ENCODE data around the gene PGM3. TPM values are rescaled to one million over a fixed set of nuclear protein-coding genes. Genes with fewer than 3 reads are reported as not detected.
"Not testable (repeated sequence)": the region's sequence is repeated elsewhere in the genome, so short reads cannot be mapped to it uniquely, and the experiment has no call there.

The PGM3 gene, protein sequence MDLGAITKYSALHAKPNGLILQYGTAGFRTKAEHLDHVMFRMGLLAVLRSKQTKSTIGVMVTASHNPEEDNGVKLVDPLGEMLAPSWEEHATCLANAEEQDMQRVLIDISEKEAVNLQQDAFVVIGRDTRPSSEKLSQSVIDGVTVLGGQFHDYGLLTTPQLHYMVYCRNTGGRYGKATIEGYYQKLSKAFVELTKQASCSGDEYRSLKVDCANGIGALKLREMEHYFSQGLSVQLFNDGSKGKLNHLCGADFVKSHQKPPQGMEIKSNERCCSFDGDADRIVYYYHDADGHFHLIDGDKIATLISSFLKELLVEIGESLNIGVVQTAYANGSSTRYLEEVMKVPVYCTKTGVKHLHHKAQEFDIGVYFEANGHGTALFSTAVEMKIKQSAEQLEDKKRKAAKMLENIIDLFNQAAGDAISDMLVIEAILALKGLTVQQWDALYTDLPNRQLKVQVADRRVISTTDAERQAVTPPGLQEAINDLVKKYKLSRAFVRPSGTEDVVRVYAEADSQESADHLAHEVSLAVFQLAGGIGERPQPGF
- total RNA-seq (2014; rRNA removed; shearing (Covaris generic)) = 77.2 and 90.9 TPM in 2 replicates

DNA sequence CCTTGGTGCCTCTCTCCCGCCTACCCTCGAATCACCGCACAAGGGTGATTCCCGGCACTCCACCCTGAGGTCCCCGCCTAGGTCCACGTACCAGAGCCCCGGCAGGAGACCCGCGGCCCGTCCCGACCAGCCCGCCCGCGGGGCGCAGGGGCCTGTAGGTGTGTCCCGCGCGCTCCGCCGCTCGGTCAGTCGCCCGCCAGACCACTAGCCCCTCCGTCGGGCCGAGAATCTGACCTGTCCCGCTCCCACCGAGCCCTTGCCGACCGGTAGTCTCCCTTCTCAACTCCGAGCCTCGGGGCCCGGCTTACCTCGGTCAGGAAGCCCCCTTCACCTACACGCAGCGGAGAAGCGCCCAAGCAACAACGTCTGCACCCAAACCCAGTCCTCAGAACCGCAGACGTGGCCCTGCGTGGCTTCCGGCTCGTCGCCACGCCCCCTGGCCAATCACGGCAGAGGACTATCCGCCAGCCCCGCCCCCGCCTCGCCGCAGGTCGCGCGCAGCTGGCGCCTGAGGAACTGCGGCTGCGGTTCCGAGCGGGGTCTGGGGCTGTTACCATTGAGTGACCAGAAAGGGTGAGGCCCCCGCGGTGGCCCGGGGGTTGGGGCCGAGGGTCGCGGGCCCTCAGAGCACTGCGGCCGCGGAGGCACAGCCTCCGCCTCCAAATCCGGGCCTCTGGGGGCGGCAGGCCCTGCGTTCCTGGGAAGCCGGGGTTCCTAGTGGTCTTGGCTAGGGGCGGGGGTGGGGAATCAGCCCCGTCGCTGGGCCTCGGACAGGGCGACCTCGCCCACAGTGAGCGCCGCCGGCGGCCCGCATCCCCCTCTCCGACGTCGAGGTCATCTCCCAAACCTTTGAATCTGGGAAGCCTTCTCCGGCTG, at the start of gene PGM3, which contains the start of gene RWDD2A:
TSS of gene PGM3 (minus strand) at position 395 of the 876 bp plus-strand sequence. CDS start 2,253 bp downstream, outside the sequence.
TSS of gene RWDD2A (plus strand) at position 487 of the 876 bp plus-strand sequence. CDS start 1,095 bp downstream, outside the sequence.
- peak; percentile 89 for DNase-seq (ENCODE audit: low read depth)

DNA sequence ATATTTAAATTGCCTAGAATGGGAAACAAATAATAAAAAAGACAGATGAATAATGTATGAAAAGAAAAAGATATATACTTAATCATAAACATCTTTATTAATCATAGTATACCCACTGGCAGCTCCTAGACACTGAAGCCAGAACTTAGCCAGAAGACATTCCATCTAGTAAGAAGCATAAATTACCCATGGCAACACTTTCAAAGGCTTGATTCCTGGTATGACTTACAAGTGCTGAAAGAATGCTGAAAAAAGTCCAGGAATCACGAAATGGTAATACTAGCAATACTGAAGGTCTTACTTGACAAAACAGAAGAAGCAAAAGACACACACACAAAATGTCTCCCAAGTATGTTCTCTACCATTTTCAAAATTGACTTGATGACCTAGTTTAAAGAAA, 38.1 kb upstream of the PGM3 start:
- DNase-seq (ENCODE audit: low read depth) = peak; percentile 9

DNA sequence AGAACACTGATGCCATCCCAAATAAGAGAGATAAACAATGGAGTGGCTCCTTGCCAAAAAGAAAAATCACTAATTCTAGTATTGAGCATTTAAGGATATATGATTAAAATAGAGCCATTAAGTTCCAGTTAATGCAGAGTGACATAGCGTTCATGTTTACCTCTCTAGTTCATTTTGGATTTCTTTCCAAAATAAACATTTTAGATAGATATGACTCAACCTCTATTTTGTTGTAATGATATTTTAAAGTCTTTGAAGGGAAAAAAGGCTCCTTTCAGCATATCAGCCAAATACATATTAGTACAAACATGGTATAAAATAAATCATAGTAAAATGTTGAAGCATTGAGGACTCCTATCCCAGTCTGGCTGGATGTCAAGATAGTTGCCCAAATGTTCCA, 33.5 kb upstream of the PGM3 start:
- no peak for DNase-seq (ENCODE audit: low read depth)

DNA sequence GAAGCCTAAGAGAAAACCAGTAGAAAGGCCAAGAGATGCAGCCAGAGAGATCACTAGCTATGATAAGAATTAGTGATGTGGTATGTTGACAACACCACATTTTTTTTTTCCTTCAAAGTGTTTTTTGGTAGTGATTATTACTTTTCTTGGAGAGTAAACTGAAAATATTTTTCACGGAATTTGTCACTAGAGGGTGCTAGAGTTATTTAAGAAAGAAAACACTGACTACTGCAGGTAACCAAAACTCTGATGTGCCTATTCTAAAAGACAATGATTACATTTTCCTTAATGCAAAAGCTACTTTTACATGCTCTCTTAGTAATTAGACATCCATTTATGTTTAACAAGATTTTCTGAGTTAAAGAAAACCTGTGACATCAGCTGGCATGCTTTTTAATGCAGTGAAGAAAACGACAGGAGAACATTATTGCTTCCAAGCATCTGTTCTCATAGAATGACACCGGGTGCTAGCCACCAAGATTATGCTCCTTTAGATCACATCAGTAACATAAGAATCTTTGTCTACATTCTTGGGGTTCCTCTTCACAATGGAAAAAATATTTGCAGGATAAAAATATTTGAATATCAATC, 28.9 kb upstream of the PGM3 start:
- peak; percentile 56 for DNase-seq (ENCODE audit: low read depth)

DNA sequence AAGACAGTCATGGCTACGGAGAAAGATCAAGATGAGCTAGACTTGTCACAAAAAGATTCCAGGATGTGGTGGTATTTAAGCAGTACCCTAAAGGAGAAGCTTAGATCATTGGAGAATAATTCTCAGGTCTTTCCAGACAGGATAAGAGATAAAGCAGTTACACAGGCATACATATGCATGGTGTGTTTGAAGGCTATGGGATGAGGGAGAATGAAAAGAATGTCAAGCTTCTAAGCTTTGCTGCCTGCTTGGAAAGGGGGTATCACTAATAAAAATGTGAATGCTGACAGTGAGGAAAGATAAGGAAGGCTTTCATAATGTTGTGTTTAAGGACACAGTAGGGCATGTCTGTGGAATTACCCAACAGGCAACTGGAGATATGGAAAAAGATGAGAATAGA, 28.2 kb upstream of the PGM3 start:
- no peak for DNase-seq (ENCODE audit: low read depth)

DNA sequence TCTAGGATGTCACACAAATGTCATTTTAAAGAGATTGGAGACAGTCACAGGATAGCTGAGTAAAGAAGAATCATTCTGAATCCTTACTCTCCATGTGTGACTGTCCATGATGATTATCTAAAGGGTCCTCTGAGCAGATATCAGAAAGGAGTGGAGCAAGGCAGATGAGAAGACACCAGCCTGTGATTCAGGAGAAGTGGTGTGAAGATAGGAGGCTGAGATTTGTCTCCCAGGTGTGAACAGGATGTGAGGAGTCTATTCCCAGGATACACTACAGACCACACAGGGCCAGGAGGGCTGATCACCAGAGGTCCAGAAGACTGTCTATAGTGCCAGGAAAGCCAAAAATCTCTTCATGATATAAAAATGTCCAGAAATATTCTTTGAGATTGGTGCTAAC, 27.1 kb upstream of the PGM3 start:
- no peak for DNase-seq (ENCODE audit: low read depth)

DNA sequence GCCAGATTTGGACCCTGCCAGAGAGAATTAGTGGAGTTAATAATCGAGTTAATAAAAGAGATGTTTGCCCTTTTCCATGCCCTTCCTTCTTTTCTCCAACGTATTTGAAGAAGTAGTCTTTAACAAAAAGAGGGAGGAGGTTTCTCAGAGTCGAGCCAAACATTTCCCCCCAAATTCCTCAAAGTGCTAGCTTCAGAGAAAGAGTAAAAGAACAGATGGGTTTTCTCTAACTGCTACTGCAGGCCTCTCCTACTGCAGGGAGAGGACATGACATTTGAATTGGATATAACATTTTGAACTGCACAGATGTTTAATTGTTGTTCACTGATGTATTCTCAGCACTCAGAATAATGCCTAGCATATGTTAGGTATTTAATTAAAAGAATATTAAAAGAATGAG, 25.6 kb upstream of the PGM3 start:
- no peak for DNase-seq (ENCODE audit: low read depth)

DNA sequence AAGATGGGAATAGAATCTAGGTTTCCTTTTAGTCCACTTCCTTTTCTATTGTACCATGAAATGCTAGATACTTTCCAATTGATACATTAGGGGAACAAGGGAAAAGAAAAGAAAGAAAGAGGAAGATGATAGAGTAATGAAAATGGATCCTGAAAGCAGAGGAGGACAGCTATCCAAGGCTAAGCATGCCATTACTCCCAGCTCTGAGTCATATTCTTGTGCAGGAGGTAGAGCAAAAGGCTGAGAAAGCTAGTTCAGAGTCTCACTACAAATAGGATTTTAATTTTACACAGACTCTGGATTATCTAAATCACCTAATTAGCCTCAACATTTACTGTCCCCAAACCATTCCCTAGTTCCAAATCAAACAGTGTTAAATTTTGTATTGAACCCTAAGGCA, 23.7 kb upstream of the PGM3 start:
- DNase-seq (ENCODE audit: low read depth) = no peak

DNA sequence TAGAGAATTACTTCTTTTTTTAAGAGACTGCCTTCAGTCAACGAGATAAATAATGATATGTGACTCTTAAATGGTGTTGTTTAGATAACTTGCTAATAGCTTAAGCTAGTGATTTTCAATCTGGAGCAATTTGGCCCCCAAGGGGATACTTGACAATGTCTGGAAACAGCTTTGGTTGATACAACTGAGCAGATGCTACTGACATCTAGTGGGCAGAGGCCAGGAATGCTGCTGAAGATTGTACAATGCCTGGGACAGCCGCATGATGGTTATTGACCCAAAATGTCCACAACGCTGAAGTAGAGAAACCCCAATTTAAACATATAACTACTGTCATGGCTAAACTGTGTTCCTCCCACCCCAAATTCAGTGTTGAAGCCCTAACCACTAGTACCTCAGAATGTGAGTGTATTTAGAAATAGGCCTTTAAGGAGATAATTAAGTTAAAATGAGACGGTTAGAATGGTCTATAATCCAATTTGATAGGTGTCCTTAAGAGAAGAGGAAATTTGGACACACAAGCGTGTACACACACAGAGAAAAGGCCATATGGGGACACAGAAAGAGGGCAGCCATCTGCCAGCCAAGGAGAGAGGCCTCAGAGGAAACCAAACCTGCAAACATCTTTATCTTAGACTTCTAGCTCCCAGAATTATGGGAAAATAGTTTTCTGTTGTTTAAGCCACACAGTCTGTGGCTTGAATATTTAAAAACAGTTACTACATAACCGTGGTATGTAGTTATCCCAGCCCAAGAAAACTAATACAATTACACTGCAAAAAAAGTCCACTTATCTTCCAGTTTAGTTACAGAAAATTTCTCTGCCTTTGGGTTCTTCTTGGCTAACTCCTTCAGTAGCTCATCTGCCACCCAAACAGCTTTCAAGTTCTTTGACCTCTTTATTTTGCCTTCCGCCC, 22.3 kb upstream of the PGM3 start:
- peak; percentile 81 for DNase-seq (ENCODE audit: low read depth)

DNA sequence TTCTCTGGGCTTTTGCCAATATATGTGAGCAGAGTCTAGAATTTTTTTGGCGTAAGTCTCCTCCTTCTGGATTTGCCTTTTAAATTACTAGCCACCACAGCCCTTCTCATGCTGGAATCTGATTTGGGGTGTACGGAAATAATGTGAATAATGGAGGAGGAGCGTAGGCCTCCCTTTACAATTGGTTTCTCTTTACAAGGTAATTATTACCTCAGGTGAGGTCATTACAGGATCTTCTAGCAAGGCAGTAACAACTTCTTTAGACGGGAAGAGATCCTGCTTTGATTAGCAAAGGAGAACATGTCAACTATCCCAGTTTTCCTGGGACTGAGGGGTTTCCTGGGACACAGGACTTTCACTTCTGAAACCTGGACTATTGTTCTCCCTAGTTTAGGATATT, 9.0 kb upstream of the PGM3 start:
- DNase-seq (ENCODE audit: low read depth) = no peak

DNA sequence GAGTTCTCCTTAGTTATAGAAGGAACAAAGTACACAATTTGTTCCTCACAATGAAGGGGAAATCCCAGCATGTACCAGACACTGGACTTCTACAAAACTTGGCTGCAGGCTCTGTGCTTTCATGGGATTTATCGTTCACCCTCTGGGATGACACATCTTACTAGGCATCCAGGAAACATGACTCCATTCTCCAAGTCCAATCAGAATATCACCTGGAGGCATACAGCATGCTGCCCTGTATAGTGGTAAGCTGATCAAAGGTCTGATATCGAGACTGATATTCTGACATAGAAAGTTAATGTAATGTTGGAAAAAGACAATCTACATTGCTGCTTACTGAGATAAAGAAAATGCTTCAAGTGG, 6.8 kb upstream of the PGM3 start:
- peak; percentile 93 for DNase-seq (ENCODE audit: low read depth)

DNA sequence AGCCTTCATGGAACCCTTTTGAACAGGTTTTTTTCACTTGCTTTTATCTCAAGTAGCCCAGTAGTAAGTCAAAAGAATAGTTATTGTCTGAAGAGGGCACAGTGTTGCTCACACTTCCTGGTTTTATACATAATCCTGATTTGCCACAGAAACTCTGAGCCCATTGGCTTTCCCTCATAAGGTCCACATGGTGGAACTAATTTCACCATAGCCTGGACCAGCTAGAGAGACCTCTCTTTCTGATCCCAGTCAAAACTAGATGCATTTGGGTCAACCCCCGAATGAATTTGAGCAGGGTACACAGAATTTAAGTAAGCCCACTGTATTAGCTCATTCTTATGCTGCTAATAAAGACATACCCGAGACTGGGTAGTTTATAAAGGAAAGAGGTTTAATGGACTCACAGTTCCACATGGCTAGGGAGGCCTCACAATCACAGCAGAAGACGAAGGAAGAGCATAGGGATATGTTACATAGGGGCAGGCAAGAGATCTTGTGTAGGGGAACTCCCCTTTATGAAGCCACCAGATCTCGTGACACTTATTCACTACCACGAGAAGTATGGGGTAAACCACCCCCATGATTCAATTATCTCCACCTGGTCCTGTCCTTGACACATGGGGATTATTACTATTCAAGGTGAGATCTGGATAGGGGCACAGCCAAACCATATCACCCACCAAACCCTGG, 6.3 kb upstream of the PGM3 start:
- no peak for DNase-seq (ENCODE audit: low read depth)

DNA sequence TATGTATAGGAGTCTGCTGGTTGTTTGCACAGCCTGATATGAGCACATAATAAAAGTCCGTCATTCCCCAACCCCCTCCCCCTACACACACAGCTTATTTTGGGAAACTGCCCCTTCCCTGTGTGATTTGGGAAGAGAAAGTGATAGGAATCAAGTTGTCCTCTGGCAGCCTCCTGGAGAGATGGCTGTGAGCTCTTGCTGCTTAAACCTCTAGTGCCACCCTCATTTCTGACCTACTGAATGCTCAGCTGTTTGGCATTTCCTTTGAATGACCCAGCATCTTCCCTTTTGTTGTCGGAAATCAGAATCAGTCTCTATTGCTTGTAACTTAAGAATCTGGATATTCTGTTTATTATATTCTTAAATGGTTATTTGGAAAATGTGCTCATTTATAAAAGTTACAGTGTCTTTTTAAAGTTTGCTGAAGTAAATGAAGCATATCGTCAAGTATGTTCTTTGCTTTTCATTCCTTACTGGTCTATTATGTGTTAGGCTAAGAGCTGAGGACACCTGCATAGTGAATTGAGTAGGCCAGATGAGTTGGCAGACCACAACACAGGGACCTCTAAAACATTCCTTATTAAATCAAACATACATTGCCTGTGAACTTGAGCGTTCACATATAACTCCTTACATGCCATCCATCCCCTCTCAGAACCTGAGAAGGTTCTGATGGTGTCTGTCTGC, 5.6 kb upstream of the PGM3 start:
- DNase-seq (ENCODE audit: low read depth) = peak; percentile 77

DNA sequence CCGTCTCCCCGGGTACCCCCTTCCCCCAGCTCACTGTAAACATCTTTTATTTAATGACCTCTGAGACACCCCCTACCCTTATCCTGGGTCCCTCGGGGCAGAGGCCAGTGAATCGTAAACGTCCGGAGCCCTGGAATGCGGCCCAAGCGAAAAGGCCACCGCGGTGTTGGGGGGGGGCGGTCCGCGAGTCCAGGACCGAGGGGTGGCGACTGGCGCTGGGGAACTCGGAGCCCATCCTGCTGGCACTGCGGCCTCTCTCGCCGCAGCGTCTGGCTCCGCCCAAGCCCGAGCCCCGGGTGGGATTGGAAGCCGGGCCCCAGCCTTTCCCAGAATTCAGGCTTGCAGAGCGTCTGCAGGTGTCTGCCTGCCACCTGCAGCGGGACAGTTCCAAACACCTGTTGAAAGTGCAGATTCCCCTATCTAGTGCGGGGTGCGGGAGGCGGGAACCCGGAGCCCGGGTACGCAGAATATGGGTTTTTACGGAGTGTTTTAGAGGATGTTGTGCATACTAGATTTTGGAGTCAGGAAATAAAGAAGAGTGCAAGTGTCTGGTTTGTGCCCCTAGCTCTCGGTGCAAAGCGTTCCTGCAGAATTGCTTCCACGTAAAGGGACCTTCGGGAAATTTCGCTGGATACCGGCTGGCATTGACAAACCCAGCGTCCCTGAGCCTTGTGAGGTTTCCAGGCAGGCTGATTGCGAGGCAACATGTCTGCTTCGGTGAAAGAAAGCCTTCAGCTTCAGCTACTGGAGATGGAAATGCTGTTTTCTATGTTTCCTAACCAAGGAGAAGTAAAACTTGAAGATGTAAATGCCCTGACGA, 892 bp upstream of the PGM3 start:
- peak; percentile 51 for DNase-seq (ENCODE audit: low read depth)

DNA sequence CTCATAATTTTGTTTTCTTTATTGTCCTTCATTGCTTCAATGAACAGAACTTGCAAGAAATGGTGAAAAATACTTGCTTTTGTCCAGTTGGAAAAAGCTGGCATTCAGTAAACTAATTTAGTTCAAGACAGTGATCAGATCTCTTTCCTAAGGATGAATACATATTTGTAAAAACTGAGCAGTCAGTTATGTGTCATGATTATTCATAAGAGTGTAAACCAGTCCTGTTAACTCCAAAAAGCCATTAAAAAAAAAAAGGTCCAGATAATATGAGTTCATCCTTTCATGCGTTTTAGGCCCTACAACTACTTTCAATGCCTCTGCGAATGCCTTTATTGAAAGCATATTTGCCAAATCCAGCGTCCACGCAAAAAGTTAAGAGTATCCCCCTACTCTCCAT, 609 bp downstream of the PGM3 start:
- no peak for DNase-seq (ENCODE audit: low read depth)

DNA sequence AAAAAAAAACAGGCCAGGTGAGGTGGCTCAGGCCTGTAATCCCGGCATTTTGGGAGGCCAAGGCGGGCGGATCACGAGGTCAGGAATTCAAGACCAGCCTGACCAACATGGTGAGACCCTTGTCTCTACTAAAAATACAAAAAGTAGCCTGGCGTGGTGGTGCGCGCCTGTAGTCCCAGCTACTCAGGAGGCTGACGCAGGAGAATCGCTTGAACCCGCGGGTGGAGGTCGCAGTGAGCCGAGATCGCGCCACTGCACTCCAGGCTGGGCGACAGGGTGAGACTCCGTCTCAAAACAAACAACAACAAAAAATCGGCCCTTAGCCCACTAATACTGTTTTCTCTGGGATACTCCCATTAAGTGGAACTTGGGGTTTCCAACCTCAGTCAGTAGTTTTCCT, 1.1 kb downstream of the PGM3 start:
- DNase-seq (ENCODE audit: low read depth) = not testable (repeated sequence)

DNA sequence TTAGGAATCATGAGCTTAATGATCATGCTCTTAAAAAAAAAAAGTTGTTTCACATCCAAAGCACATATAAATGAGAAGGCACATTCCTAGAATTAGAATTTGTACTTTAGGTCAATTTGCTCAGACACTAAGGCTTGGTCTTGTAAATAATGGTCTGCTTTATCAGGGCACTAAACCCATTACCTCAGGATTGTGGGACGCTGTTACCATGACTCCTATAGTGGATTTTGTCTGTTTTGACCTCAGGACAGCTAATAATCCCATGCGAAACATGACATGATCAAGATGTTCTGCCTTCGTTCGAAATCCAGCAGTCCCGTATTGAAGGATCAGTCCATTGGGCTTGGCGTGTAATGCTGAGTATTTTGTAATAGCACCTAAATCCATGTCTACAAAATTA, 2.4 kb downstream of the PGM3 start:
- no peak for DNase-seq (ENCODE audit: low read depth)

DNA sequence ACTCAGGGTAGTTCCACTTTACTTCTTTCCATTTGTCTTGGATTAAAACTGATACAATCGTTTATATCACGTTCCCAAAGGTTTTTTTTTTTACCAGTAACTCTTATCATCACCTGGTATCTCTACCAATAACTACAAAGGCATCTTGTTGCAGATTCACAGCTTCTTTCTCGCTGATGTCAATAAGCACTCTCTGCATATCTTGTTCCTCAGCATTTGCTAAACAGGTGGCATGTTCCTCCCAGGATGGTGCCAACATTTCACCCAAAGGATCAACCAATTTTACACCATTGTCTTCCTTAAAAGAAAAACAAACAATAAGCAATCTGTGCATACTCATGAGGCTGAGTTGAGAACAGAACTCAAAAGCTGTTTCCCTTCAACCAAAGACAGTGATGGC, 4.6 kb downstream of the PGM3 start:
- DNase-seq (ENCODE audit: low read depth) = no peak

DNA sequence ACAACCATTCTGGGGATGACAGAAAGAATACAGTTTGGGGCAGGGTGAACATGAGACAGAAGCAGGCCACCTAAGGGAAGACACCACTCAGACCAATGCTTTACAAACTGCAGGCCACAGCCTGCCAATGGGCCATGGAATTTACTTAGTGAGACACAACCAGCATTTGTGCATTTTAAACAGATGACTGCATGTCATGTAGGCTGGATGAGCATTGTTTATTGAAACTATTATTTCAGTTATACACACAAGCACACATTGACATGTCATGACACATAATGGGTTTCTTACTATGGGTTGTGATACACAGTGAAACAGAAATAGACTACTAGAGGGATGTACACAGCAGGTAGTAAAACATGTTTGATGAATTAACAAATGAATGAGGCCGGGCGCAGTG, 8.0 kb downstream of the PGM3 start:
- DNase-seq (ENCODE audit: low read depth) = no peak

All from M059J (cell line).